ENCODE results near the gene NCL.
"Not testable (repeated sequence)": the region's sequence is repeated elsewhere in the genome, so short reads cannot be mapped to it uniquely, and the experiment has no call there.

Gene NCL

DNA sequence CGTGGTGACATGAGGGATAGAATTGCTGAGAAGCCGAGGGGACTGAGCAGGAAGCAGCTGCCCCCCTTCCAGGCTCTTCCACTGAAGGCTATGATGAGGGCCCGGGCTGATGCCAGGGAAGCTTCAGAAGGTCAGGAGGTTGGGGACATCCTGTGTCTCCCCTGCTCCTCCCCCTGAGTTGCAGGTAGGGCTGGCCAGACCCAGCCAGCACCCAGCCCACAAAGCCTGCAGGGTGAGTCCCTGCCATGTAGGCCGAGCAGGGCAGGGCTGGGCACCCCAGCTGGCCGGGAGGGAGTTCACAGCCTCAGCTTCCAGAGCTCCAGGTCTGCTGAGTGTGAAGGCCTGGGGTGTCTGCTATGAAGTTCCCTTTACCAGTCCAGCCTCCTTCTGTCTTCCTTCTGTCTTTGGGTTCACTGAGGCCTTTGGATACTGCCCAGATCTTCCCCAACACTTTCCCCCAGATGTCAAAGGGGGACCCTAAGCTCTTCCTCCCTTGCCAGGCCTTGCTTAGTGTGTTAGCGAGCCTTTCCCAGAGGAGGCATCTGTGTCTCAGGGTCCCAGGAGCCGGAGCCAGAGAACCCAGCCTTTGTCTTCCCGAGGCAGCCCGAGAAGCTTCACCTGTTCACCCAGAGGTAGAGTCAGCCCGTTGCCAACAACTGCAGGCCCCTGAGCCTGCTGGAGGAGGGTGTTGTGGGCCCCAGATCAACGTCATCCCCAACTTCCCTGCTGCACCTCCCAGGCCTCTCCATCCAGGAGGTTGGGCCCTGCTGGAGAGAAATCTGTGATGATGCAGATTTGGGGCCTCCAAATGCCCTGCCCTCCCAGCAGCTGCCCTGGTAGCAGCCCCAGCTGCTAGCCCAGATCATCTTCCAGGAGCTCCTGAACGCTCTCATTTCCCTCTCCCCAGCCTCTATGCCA lies 3.6 kb upstream of the NCL start:
- TF ChIP-seq, protein P1, sequence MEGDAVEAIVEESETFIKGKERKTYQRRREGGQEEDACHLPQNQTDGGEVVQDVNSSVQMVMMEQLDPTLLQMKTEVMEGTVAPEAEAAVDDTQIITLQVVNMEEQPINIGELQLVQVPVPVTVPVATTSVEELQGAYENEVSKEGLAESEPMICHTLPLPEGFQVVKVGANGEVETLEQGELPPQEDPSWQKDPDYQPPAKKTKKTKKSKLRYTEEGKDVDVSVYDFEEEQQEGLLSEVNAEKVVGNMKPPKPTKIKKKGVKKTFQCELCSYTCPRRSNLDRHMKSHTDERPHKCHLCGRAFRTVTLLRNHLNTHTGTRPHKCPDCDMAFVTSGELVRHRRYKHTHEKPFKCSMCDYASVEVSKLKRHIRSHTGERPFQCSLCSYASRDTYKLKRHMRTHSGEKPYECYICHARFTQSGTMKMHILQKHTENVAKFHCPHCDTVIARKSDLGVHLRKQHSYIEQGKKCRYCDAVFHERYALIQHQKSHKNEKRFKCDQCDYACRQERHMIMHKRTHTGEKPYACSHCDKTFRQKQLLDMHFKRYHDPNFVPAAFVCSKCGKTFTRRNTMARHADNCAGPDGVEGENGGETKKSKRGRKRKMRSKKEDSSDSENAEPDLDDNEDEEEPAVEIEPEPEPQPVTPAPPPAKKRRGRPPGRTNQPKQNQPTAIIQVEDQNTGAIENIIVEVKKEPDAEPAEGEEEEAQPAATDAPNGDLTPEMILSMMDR (conservative IDR thresholded peaks at IDR 0.05; ENCODE audit: low read depth, low read length): no peak
- DNase-seq (ENCODE audit: low read depth): no peak

GRCh38 chr2:231467016-231467545 lies 2.8 kb upstream of the NCL start:
- no peak overlapping the region for H3K4me3 ChIP-seq (ENCODE audit: low read length)
- no peak for DNase-seq (ENCODE audit: low read depth)

More for the DNA sequence above, 3.6 kb upstream of the NCL start:
- no peak overlapping the region for H3K4me3 ChIP-seq (ENCODE audit: low read length)

DNA sequence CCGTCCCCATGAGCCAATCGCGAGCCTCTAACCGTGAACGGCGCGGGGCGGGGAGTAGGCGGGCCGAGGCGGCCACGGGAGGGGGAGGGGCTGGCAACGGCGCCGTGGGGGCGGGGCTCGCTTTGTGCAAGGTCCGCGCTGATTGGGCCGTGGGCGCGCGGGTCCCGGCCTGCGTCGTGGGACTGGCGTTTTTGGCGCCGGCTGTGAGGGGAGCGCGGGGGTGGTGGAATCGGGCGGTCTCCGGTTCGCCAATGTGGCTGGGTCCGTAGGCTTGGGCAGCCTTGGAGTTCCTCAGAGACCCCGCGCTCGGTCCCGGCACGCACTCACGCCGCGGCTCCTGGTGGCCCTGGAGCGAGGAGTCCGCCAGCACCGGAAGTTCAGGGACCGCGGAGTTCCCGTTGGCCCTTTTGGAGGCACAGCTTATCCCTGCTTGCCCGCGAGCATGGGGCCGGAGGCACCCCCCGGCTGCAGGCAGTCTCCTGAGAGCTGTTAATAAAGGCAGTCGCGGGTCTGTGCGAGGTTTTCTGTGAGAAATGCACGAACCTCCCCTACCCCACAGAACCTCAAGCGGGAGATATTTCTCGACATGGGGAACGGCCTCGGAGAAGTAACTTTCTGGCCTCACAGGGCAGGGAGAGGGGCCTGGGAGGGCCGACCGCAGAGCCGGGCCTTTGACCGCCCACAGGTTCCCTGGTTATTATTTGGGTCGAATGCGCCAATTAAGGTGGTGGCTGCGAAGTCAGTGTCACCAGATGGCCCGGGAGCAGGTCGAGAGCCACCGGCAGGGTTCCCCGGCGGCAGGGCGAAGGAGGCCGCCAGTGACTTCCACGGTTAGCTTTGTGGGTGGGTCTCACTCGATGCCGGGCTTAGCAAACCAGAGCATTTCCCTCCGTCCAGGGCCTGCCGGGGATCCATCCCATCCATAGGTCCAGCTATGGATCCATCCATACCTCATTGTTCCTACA lies 574 bp upstream of the NCL start:
- TF ChIP-seq, protein P1 (conservative IDR thresholded peaks at IDR 0.05; ENCODE audit: low read depth, low read length): no peak
- no peak for DNase-seq (ENCODE audit: low read depth)

More at GRCh38 chr2:231467016-231467545, 2.8 kb upstream of the NCL start:
- TF ChIP-seq, protein P1 (conservative IDR thresholded peaks at IDR 0.05; ENCODE audit: low read depth, low read length): no peak

GRCh38 chr2:231462729-231463465 lies 1.4 kb downstream of the NCL start:
- TF ChIP-seq, protein P1 (conservative IDR thresholded peaks at IDR 0.05; ENCODE audit: low read depth, low read length): no peak
- DNase-seq (ENCODE audit: low read depth): no peak
- H3K4me3 ChIP-seq (ENCODE audit: low read length): peak overlapping the region; percentile 99

More for the DNA sequence above, 574 bp upstream of the NCL start:
- H3K4me3 ChIP-seq (ENCODE audit: low read length): peak overlapping the region; percentile 73

DNA sequence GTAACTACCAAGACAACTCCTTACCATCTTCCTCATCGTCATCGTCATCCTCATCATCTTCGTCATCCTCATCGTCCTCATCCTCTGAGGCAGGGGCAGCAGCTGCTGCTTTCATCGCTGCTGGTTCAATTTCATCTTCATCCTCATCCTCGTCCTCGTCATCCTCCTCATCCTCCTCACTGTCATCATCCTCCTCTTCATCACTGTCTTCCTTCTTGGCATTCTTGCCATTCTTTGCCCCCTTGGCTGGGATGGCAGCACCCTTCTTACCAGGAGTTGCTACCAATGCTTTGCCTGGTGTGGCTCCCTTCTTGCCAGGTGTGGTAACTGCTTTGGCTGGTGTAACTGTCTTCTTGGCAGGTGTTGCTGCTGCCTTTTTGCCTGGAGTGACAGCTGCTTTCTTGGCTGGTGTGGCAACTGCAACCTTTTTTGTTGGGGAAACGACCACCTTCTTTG lies 2.7 kb downstream of the NCL start:
- H3K4me3 ChIP-seq (ENCODE audit: low read length): no peak overlapping the region
- TF ChIP-seq, protein P1 (conservative IDR thresholded peaks at IDR 0.05; ENCODE audit: low read depth, low read length): no peak
- no peak for DNase-seq (ENCODE audit: low read depth)

DNA sequence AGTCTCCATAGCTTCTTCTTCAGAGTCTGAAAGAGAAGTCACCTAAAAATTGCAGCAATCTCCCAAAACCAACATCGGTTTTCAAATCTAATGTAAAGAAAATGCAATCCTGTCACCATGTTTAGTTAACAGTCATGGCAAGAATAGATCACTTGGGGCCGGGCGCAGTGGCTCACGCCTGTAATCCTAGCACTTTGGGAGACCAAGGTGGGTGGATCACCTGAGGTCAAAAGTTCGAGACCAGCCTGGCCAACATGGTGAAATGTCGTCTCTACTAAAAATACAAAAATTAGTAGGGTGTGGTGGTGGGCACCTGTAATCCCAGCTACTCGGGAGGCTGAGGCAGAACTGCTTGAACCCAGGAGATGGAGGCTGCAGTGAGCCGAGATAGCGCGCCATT lies 3.4 kb downstream of the NCL start:
- not testable (repeated sequence) for DNase-seq (ENCODE audit: low read depth); H3K4me3 ChIP-seq (ENCODE audit: low read length)

All from retinal pigment epithelial cell (primary cell).